ENCODE data around the gene GNB1L. TPM values are rescaled to one million over a fixed set of nuclear protein-coding genes. Genes with fewer than 3 reads are reported as not detected.

Gene GNB1L
- total RNA-seq, 1 donor from 2014 or later = 7.0 TPM

- Histone ChIP-seq H3K27me3 (ENCODE audit: control insufficient read depth, insufficient read depth, low read length) (peaks cover 29% of the 10 kb centered on the region), H3K36me3 (ENCODE audit: control insufficient read depth, insufficient read depth, low read length) (no peaks in the 10 kb centered on the region), H3K4me3 (ENCODE audit: low read depth, low read length) (no peak overlapping the region)
- no peak for TF ChIP-seq CTCF (IDR thresholded peaks at IDR 0.05; ENCODE audit: insufficient read depth, low read length, poor library complexity, severe bottlenecking)
- no peak for DNase-seq (ENCODE audit: low read depth)
Measured at GRCh38 chr22:19744350-19745006, 110.2 kb downstream of the GNB1L start.

- no peak overlapping the region for H3K4me3 ChIP-seq (ENCODE audit: low read depth, low read length)
- H3K36me3 ChIP-seq (ENCODE audit: control insufficient read depth, insufficient read depth, low read length) = no peaks in the 10 kb centered on the region
- TF ChIP-seq CTCF (IDR thresholded peaks at IDR 0.05; ENCODE audit: insufficient read depth, low read length, poor library complexity, severe bottlenecking) = no peak
- DNase-seq (ENCODE audit: low read depth) = no peak
- peaks cover 31% of the 10 kb centered on the region for H3K27me3 ChIP-seq (ENCODE audit: control insufficient read depth, insufficient read depth, low read length)
Measured at GRCh38 chr22:19743651-19744050, 111.0 kb downstream of the GNB1L start.

GRCh38 chr22:19743081-19743480 is 111.6 kb downstream of the GNB1L start:
- H3K4me3 ChIP-seq (ENCODE audit: low read depth, low read length) = no peak overlapping the region
- TF ChIP-seq CTCF (IDR thresholded peaks at IDR 0.05; ENCODE audit: insufficient read depth, low read length, poor library complexity, severe bottlenecking) = no peak
- peaks cover 31% of the 10 kb centered on the region for H3K27me3 ChIP-seq (ENCODE audit: control insufficient read depth, insufficient read depth, low read length)
- H3K36me3 ChIP-seq (ENCODE audit: control insufficient read depth, insufficient read depth, low read length) = no peaks in the 10 kb centered on the region
- DNase-seq (ENCODE audit: low read depth) = no peak

GRCh38 chr22:19742160-19743066 is 112.3 kb downstream of the GNB1L start:
- Histone ChIP-seq H3K27me3 (ENCODE audit: control insufficient read depth, insufficient read depth, low read length) (peaks cover 30% of the 10 kb centered on the region), H3K36me3 (ENCODE audit: control insufficient read depth, insufficient read depth, low read length) (no peaks in the 10 kb centered on the region), H3K4me3 (ENCODE audit: low read depth, low read length) (no peak overlapping the region)
- DNase-seq (ENCODE audit: low read depth) = no peak
- no peak for TF ChIP-seq CTCF (IDR thresholded peaks at IDR 0.05; ENCODE audit: insufficient read depth, low read length, poor library complexity, severe bottlenecking)

- Histone ChIP-seq H3K36me3 (ENCODE audit: control insufficient read depth, insufficient read depth, low read length) (no peaks in the 10 kb centered on the region), H3K4me3 (ENCODE audit: low read depth, low read length) (no peak overlapping the region), H3K27me3 (ENCODE audit: control insufficient read depth, insufficient read depth, low read length) (peaks cover 40% of the 10 kb centered on the region)
- TF ChIP-seq CTCF (IDR thresholded peaks at IDR 0.05; ENCODE audit: insufficient read depth, low read length, poor library complexity, severe bottlenecking) = no peak
- no peak for DNase-seq (ENCODE audit: low read depth)
Measured at GRCh38 chr22:19741053-19741452, 113.6 kb downstream of the GNB1L start.
